GM18505 (cell line): Measurements from ENCODE around the gene CDA.

ENCODE experiments used
- ATAC-seq: cut with Tn5 transposase; IDR thresholded peaks from one replicate; pipeline ENCODE4 v1.9.1; 2021; ENCODE audit not compliant: unreplicated experiment
- POLR2A ChIP-seq: IDR thresholded peaks from 4 replicates; pipeline ENCODE4 v1.6.1; 2011; ENCODE audit warnings: borderline replicate concordance; ENCODE audit not compliant: insufficient read depth, insufficient read length; ENCODE audit errors: extremely low read depth

Gene CDA

DNA sequence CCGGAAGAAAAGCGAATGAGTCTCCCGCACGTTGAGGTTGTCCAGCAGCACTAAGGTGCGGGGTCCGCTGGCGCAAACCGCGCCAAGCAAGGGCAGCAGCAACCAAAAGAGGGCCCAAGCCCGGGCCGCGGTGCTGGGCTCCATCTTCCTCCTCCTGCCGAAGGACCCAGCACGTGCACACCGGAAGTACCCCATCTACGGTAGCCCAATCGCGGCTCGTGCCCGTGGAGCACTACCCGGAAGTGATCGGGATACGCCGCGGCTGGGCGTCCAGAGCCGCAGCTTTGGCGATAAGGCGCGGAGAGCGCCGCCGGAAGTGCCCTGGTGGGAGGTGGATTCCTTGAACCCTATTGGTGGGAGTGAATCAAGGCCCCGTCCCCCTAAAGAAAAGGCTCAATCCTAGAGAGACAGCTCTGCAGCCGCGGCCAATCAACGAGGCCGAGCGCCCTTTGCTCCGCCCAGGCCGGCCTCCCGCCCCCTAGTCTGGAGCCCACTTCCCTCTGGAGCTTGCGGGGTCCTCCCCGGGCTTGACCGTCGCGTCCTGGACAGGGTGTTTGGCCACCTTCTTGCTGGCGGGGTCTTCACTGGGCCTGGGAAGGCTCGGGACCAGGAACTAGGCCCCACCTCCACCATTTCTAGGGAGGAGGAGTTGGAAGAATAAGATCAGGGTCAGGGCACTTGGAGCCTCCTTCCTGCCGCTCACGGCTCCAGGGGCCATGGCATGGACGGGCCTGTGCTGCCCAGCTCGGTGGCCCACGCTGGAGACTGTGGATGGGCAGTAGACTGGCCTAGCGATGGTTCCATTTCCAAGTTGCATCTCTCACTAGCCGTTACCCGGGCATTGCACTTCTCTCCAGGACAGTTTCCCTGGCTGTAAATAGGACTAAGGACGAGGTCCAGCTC, 72.6 kb downstream of the CDA start, which contains the start of gene DDOST:
TSS of gene DDOST (minus strand) at position 163 of the 903 bp plus-strand sequence. CDS start at position 144, 19 bp downstream.
- TF ChIP-seq POLR2A = peak; percentile 87
- peak; percentile 94 for ATAC-seq

DNA sequence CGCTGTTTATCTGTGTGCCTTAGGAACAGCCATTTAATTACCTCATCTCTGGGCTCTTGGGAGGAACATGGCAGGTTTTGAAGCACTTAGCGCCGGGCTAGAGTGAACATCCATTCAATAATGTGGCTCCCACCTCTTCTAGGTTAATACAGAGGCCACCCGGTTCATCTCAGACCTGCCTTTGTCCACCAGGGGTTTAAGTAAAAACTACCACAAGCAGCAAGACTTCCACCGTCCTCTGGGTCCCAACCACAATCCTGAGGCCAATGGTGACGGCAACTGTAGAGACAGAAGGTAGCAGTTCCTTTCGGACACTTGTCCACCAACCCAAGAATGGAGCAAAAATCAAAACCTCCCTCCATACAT, 73.2 kb downstream of the CDA start:
- TF ChIP-seq POLR2A = no peak
- ATAC-seq = no peak

DNA sequence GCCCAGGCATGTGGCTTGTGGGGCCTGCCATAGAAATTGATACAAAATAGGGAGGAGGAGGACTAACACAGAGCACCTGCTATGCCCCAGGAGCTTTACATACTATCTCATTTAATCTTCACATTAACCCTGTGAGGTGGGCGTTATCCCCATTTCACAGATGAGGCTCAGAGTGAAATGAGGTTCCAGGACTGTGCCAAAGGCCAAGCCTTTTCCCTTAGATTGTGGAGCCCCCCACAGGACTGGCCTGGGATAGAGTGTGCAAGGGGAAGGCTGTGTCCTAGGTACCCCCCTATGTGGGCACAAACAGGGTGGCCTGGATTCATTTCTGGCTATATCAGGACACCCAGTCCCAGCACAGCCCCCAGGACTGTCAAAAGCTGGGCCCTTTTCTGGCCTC, 74.5 kb downstream of the CDA start:
- no peak for TF ChIP-seq POLR2A
- no peak for ATAC-seq

DNA sequence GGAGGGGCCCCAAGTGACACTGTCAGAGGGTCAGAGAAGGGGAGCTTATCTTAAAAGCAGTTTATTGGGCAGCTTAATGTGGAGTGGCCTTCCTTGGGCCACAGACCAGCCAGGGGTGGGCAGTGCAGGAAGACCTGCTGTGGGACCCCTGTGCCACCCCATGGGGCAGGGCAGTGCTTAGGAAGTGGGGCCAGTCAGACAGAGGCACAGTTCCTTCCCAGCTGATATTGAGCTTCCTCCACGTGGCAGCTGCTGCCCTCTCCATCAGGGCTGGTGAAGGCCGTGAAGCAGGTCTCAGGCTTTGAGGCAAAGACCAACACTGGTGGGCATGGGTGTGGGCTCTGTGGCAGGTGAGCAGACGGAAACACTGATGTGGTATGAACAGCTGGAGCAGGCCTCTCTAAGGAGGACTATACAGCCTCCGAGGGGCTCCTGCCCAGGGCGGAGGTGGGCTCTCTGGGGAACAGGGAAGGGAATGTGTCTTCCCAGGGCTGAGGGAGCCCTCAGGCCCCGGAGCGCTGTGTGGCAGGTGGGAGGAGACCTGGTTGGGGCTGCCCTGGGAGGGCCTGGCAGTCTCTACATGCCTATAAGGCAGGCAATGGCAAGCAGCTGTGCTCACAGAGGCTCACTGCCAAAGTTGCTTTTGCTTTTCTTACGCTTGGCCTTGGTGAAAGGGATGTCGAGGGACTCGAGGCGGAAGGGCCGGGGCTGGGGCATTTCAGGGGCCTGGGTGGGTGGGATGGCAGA, 75.2 kb downstream of the CDA start:
- ATAC-seq = no peak
- TF ChIP-seq POLR2A = no peak

DNA sequence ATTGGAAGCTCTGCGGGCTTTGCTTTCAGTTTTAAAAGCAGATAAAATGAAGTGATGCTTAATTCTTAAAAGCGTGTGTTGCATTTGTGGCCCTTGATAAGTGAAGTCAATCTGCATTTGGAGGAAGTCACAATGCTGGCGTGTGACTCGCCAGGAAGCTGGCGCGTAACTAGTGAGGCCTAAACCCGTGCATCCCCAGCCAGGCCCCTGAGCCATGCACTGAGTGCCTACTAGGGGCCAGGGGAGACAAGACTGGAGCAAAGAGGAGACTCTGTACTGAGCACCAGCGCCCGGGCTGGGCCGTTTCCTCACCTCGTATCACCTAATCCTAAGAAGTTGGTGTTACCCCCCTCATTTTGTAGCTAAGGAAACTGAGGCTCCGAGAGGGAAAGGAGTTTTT, 76.8 kb downstream of the CDA start:
- ATAC-seq = no peak
- TF ChIP-seq POLR2A = no peak

DNA sequence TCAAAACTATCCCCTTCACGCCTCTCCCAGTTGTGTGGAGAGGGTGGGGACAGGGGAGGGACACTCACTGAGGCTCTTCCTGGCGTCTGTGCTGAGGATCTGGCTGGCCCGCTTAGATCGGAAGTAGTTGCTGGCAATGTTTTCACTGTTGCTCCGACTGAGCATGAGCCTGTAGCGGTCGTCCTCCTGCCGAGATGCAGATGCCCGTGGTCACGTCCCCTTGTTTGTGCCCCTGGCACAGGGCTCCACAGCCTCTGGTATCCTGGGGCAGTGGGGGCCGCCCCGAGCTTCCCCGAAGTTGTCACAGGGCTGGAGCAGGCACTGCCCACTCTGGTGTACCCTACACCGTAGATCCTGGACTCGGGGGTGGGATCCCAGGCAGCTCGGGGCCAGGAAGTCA, 77.2 kb downstream of the CDA start:
- TF ChIP-seq POLR2A = no peak
- no peak for ATAC-seq

DNA sequence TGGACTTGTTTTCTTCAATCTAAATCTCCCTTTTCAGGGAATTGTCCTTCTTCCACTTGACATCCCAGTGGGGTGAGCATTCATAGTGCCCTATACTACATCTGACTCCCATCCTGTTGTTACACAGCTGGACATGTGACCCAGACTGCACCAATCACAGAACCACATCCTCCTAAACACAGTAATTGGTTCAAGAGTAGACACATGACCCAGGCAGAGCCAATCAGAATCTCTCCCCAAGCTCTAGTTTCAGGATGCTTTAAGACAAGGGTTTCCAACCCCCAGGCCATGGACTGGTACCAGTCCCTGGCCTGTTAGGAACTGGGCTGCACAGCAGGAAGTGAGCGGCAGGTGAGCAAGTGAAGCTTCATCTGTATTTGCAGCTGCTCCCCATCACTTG, 77.9 kb downstream of the CDA start:
- no peak for TF ChIP-seq POLR2A
- no peak for ATAC-seq
